Vagina (tissue), 2 donors: ENCODE data around the gene KRT26.

Source experiments
- CTCF ChIP-seq, 3 experiments: fragments of 450-650 bp in 2 of 3; fragments of 200-600 bp in 1 of 3; sonication (generic) in 1 of 3; IDR thresholded peaks; one replicate each; pipeline ENCODE4 v1.5.1; 2017 to 2019; ENCODE audit warnings: antibody characterized with exemption in 3 of 3, mild to moderate bottlenecking in 2 of 3, moderate library complexity in 2 of 3
- POLR2A ChIP-seq, 2 donors: fragments of 450-650 bp; IDR thresholded peaks; one replicate each; pipeline ENCODE4 v1.6.1; 2017; ENCODE audit warnings: antibody characterized with exemption in 2 of 2, mild to moderate bottlenecking in 2 of 2, moderate library complexity in 2 of 2

GRCh38 chr17:40777459-40777858, 5.5 kb upstream of the KRT26 start:
- no peak for TF ChIP-seq POLR2A (IDR thresholded peaks at IDR 0.05)
- TF ChIP-seq CTCF (IDR thresholded peaks at IDR 0.05): no peak
